Epidermal melanocyte (primary cell): ENCODE measurements around the gene ARHGAP26.
"Not testable (repeated sequence)": the region's sequence is repeated elsewhere in the genome, so short reads cannot be mapped to it uniquely, and the experiment has no call there.

Experiments
- DNase-seq: peaks from one replicate; pipeline ENCODE4 v3.0.0; 2011; ENCODE audit warnings: low spot score; ENCODE audit not compliant: insufficient read length

ARHGAP26 gene

DNA sequence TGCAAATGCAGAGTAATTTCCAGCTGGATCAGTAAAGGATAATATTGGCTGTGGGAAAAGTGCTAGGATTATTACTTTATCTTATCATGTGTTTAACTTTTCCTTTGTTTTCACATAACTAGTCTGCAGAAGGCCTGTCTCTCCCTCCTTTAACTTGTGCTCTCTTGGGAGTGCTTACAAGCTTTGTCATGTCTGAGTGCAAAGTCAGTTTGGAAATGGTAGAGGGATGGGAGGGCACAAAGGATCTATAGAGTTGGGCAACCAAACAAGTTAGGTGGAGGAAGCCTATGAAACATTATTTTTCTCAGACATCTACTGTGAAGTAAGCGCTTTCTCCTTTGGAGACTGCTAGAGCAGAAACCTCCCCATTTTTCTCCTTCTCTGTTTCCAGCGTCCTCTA, 308.8 kb downstream of the ARHGAP26 start:
- no peak for DNase-seq

DNA sequence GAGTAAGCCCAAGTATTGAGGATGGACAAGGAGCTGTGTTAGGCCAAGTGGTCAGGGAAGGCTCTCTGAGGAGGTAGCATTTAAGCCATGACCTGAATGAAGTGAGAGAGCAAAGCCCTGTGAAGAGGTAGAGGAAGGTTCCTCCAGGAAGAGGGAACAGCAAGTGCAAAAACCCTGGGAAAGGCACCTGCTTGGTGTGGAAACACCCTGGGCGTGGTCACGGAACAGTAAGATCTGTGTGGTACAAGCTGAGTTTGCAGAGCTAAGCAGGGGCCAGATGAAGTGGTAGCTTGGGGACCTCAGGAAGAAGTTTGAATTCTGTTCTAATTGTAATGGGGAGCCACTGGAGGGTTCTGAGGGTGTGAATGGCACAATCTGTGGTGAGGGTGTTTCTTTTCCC, 310.2 kb downstream of the ARHGAP26 start:
- DNase-seq: no peak

DNA sequence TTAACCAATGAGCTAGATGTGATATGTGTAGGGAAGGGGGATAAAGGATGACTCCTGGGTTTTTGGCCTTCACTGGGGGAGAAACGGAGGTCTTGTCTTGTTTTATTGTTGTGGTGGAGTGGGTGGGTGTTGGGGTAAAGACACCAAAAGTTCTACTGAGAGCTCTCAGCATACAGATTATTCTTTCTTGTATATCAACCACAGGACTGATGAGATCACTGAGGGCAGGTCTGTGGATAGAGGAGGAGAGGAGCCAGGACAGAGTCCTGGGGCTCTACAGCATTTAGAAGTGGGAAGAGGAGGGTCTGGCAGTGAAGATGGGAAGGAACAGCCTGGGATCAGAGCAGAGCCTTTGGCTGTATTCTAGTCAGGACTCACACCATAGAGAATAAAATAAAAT, 310.8 kb downstream of the ARHGAP26 start:
- DNase-seq: no peak

DNA sequence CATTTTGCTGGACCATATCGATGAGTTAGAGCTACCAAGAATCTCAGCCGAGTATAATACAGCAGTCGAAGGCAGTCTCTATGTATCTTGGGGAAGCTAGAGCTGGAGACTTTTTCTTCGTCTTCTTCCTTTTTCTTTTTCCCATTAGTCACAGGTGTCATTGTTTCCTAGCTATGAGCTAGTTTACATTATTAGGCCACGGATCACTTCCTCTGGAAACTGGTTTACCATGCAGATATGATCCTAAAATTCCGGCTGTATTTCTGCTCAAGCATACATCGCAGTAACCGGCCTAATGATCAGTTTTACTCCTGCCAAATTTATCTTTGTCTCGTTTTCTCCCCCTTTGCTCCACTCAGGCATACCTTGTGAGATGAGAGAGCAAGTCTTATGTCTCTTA, 312.8 kb downstream of the ARHGAP26 start:
- no peak for DNase-seq

DNA sequence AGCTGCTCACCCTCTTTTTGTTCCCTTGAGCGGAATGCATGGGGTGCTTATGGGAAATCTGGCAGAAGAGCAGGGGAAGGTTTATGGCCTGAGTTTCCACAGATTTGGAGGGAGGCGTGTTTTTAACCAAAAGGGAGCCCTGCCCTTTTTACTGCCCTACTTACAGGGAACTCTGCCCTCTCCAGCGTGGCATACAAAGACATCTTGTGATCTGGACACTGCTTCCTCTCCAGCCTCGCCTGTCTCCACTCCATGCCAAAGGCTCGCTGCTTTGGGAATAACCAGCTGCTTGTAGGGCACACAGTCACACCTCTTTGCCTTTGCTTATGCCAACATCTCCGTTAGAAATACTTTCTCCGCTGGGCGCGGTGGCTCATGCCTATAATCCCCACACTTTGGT, 314.2 kb downstream of the ARHGAP26 start:
- no peak for DNase-seq

DNA sequence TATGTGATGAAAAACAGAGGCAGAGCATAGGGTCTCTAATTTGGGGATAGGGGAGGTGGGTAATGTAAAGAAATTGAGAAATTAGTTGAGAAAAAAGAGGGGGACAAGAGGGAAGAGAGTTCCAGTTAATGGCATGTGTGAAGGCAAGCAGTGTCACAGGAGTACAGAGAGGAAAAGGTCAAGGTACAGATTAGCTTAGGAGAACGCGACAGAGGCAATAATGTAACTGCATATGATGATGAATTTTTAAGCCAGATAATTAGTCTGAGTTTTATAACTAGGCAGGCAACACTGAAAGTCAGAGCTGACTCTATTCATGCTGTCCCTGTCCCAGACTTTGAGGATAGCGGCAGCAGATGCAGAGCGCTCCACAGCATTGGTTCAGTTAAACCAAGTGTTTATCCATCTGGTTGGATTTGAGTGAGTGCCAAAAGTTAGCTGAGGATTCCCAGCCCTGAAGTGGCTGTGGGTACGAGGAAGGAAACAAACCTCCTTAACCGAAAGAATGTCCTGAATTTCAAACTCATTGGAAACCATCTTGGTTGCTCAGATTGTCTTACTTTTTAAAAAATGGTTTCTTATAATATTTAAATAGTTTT, 315.2 kb downstream of the ARHGAP26 start:
- no peak for DNase-seq

GRCh38 chr5:143086546-143086907, 316.4 kb downstream of the ARHGAP26 start:
- DNase-seq: no peak

DNA sequence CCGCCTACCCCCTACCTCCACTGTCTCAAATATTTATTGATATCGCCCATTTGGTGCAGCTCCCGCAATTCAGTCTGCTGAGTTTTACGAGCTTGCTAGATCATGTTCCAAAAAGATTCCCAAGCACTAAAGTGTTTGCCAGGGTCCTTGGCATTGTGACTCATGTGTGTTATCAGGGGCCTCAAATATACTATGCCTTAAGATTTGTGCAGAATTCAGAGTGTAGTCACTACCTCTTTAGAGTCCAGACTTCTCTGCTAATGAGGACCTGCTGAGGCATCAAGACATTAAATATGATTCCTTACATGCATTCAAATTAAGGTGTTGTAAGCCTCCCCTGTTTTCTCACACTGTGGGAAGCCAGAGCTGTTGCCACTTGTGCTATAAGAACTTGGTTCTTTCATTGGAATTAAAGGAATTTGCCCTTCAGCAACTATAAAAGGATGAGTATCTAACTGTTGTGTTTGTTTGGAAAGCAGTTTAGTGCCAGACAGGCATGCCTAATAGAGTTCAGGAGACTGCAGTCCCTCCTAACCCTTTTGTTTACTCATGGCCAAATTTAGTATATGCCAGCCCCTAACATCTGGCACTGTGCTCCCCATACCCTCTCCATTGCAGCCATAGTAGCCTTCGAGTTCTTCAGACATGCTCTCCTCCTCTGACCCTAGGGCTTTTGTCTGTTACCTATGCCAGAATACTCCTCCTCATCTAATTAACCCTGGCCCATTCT, 316.9 kb downstream of the ARHGAP26 start:
- DNase-seq: no peak

DNA sequence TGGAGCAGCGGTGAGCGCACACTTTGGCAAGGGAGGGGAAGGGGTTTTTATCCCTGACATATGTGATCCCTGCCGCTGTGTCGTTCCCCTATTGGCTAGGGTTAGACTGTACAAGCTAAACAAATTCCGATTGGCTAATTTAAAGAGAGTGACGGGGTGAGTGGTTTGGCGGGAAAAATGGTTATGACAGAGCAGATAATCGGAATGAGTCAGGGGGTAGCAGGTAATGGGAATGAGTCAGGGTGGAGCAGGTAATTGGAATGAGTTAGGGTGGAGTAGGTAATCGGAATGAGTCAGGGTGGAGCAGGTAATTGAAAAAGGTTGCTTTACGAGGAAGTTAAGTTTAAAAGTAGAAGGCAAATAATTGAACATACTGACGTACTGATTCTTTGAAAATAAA, 318.5 kb downstream of the ARHGAP26 start:
- DNase-seq: not testable (repeated sequence)

- not testable (repeated sequence) for DNase-seq
Measured at GRCh38 chr5:143090044-143090443, 319.9 kb downstream of the ARHGAP26 start.

DNA sequence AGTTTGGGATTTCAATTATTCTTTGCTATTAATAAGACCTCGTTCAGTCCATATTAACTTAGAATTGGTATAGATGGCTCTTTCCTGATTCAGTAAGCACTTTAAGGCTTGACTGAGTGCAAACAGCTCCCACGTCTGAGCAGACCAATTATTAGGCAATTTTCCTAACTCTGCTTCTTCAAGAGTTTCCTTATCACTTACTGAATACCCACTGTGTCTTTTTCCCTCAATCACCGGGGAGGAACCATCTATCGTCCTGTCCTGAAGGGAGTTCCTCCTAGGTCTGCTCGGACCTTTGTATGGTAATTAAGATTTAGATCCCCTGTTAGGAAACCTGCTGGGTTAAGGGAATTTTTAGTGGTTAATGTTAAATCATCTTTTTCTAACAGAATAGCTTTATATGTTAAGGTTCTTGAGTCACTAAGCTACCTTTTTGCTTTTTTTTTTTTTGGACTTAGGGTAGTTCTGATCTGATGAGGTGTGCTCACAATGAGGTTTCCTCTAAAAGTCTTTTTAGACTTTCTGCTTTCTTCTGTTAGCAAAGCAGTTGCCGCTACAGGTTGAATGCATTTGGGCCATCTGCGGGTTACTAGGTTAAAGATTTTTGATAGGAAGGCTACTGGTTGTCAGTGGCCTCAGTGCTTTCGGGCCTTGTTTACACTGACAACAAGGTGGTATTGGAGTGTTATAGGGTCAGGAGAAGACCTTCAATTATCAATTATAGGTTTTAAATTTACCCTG, 322.7 kb downstream of the ARHGAP26 start:
- not testable (repeated sequence) for DNase-seq

DNA sequence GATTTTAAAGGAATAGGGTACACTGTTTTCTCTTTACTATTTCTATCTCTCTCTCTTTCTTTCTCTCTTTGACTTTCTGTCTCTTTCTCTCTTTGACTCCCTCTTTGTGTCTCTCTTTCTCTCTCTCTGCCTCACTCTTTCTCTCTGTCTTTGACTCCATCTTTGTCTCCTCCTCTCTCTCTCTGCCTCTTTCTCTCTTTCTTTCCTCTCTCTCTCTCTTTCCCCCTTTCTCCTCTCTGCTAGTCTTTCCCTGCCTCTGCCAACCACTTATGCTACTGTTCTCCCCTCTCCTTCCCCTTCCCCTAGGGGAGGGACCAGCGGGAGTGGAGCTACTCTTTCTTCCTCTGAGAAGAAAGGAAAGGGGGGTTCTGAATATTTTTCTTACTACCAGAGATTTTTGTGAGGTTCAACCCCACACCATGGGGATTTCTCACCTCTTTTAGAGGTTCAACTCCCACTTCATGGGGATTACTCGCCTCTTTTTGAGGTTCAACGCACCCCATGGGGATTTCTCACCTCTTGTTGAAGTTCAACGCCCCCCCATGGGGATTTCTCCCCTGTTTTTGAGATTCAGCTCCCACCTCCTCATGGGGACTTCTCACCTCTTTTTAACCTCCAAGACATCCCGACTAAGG, 323.4 kb downstream of the ARHGAP26 start:
- DNase-seq: no peak

- no peak for DNase-seq
Measured at GRCh38 chr5:143094087-143094521, 323.9 kb downstream of the ARHGAP26 start.

DNA sequence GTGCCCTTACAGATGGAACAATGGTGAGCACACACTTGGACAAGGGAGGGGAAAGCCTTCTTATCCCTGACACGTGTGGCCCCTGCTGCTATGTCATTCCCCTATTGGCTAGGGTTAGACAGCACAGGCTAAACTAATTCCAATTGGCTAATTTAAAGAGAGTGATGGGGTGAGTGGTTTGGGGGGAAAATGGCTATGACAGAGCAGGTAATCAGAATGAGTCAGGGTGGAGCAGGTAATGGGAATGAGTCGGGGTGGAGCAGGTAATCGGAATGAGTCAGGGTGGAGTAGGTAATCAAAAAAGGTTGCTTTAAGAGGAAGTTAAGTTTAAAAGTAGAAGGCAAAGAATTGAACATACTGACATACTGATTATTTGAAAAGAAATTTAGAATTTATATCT, 324.4 kb downstream of the ARHGAP26 start:
- not testable (repeated sequence) for DNase-seq

DNA sequence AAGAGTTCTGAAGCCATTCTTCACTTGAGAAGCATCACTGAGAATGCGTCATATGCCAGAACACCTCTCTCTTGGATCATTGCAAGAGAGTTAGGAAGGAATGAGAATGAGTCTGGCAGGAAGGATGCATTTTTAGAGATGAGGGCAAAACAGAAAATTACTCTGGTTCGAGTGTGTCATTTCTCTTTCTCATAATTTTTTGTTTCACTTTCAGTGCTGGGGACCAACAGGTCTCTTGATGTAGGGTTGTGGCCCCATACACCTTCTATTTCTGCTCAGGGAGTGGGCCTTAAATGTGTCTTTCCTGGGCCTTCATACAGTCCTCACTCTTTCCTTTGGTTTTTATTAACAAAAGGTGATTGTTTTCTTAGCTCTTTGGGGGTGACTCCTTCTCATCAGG, 330.9 kb downstream of the ARHGAP26 start:
- DNase-seq: no peak

DNA sequence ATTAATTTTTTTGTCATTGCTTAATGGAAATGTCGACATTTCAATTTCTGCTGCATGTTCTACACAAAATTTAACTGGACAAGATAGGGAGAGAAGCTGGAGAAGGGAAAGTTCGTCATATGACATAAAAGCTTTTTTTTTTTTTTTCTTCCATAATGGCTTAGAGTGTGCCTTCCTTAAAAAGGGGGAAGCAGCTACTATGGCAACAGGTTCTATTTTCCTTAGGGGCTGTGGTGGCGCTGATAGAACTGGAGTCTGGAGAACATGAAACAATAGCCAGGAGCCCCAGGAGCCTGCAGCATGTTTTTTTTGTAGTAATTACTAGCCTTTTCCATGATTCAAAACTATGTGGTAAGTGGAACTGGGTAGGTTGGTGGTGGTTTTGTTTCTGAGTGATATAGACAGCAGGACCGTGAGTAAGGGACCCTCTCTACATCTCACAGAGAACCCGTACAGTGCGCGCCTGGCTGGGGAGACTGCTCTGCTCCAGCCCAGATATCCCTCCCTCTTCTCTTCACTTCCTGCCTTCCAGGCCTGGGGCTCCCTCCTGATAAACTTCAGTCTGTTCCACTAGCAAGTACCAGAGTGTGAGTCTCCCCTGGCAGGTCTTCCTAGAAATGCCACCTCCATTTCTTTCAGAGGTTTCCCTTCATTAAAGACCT, 331.7 kb downstream of the ARHGAP26 start:
- no peak for DNase-seq

DNA sequence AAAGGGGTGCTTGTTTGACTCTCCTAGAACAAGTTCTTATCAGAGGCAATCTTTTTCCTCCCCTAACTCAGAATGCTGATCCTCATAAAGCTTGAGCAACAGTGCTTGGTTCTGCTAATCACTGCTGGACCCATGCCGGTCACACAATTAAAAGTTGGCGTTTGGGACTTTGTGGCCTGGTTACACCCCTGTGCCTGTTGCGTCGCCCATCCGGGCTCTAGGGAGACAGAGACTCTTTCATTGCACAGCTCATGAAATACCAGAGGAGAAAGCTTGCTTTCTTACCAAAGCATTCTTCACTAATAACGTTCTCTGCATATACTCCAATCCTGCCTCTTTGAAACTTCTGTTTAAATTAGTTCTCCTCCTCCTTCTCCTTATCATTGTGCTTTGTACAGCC, 332.2 kb downstream of the ARHGAP26 start:
- DNase-seq: no peak

DNA sequence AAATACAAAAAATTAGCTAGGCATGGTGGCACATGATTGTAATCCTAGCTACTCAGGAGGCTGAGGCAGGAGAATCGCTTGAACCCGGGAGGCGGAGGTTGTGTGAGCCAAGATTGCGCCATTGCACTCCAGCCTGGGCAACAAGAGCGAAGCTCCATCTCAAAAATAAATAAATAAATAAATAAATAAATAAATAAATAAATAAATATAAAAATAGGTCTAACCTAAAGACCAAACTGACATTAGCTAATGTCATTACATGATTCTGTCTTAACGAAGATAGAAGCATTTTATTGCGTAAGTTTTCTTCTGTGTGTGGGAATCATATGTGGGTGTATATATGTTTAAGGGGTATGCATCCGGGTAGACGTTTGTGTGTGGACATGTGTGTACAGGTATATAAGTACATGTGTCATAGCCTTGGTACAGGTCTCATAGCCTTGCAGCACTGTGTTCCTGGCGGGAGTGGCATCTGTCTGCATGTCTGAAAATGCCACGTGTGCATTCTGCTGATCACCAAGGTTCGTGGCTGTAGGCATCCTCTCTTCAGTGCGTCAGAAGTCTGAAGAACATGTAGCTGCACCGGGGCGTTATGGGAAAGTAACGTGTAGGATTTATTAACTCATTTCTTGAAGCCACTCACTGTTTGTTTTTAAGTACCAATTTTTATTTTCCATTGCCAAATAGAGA, 335.2 kb downstream of the ARHGAP26 start:
- DNase-seq: no peak

GRCh38 chr5:143106174-143106573, 336.0 kb downstream of the ARHGAP26 start:
- peak; percentile 24 for DNase-seq

DNA sequence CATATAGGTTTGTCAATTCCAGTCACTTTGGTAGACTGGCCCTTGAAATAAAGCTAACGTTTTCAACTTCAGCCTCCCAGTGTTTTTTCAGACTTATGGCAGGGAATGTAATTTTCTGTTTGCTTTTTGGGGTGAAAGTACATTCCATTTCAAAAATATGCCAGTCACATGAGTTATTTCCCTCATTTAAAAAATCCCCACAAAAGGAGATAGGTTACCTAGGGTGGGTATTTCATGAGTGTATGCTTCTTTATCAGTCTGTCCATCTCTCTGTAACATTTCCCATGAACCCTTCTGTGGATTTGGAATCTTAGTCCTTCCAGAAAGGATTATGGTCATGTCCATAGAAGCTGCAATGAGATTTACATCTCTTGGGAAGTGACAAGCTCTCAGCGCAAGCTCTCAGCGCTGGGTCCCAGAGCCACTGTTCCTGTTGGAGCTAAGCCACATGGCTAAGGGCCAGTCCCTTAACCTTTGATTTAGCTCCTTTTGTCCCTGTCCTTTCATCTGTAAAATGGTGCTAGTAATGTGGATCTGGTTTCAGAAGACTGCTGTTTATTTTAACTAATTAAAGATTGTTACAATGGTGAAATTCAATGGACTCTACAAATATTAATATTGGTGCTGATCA, 338.4 kb downstream of the ARHGAP26 start:
- no peak for DNase-seq
